Fibroblast of pulmonary artery (primary cell): Measurements from ENCODE around the gene FAXDC2.
"Not testable (repeated sequence)": the region's sequence is repeated elsewhere in the genome, so short reads cannot be mapped to it uniquely, and the experiment has no call there.

Experiments used
- DNase-seq: peaks from one replicate; pipeline ENCODE4 v3.0.0-alpha.2; 2010; ENCODE audit warnings: low read depth
- H3K4me3 ChIP-seq: replicated peaks from 2 replicates; pipeline ENCODE4 v1.5.1; 2011; ENCODE audit warnings: low read depth, mild to moderate bottlenecking, control low read depth, low read length, moderate library complexity
- CTCF ChIP-seq: IDR thresholded peaks from 2 replicates; pipeline ENCODE4 v1.5.1; 2011; ENCODE audit warnings: mild to moderate bottlenecking, control low read depth, low read length, inconsistent platforms; ENCODE audit errors: missing control alignments

FAXDC2 gene

GRCh38 chr5:154840435-154841272 lies 9.7 kb downstream of the FAXDC2 start:
- DNase-seq: no peak
- no peak for TF ChIP-seq CTCF
- no peak overlapping the region for H3K4me3 ChIP-seq

GRCh38 chr5:154837009-154837901 lies 13.1 kb downstream of the FAXDC2 start:
- DNase-seq: no peak
- no peak overlapping the region for H3K4me3 ChIP-seq
- no peak for TF ChIP-seq CTCF

GRCh38 chr5:154836225-154836624 lies 14.2 kb downstream of the FAXDC2 start:
- DNase-seq: no peak
- H3K4me3 ChIP-seq: no peak overlapping the region
- TF ChIP-seq CTCF: no peak

- DNase-seq, H3K4me3 ChIP-seq: not testable (repeated sequence)
These were observed 14.7 kb downstream of the FAXDC2 start for GRCh38 chr5:154835701-154836052.

DNA sequence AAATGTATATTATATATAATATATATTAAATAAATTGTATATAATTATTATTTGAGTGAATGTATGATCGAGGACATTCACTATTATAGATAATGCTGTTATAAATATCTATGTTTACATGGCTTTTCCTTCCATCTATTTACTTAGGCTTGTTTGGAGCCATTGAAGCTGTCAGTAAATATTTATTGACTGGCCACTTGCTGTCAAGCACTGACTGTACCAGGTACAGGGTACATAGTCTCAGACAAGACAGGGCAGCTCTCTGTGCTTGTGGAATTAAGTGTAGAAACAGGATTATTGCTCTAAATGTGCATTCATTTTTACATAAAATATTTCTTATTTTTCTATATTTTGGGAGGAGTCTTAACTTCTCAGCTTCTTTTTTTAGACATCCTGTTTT lies 16.4 kb downstream of the FAXDC2 start:
- TF ChIP-seq CTCF: no peak
- no peak for DNase-seq
- H3K4me3 ChIP-seq: no peak overlapping the region

- H3K4me3 ChIP-seq, DNase-seq: not testable (repeated sequence)
These were observed 17.6 kb downstream of the FAXDC2 start for GRCh38 chr5:154832804-154833203.

DNA sequence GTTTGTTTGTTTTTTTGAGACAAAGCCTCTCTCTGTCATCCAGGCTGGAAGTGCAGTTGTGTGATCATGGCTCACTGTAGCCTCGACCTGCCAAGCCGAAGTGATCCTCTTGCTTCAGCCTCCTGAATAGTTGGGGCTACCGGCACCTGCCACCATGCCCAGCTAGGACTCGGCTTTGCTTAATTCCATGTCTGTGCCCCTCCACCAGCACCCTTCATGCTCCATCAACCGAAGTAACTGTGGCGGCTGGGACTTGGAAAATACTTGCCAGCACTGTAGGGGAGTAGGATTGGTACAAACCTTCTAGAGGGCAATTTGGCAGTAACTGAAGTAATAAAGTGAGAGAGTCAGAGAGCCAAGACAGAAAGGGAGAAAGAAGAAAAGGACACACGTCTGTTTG lies 19.0 kb downstream of the FAXDC2 start:
- no peak for TF ChIP-seq CTCF
- DNase-seq: no peak
- H3K4me3 ChIP-seq: no peak overlapping the region

- TF ChIP-seq CTCF: no peak
- no peak for DNase-seq
These were observed 19.8 kb downstream of the FAXDC2 start for GRCh38 chr5:154830596-154830995.

More at GRCh38 chr5:154830596-154830995, 19.8 kb downstream of the FAXDC2 start:
- no peak overlapping the region for H3K4me3 ChIP-seq
